Large intestine (tissue), 3 donors: ENCODE data around the gene KCTD15. TPM values are rescaled to one million over a fixed set of nuclear protein-coding genes. Genes with fewer than 3 reads are reported as not detected.

ENCODE experiments used
- DNase-seq, 2 donors: peaks; one replicate each; pipeline versions ENCODE4 v3.0.0 to v3.0.0-alpha.2; 2013
- H3K27ac ChIP-seq: one replicate; pipeline ENCODE4 v1.5.1; 2013; ENCODE audit warnings: low read length
- H3K27me3 ChIP-seq: 2 replicates; pipeline ENCODE4 v1.6.1; 2013; ENCODE audit warnings: low read length; ENCODE audit not compliant: control insufficient read depth, insufficient read depth
- H3K36me3 ChIP-seq: 2 replicates; pipeline ENCODE4 v1.6.1; 2013; ENCODE audit warnings: low read length; ENCODE audit not compliant: control insufficient read depth, insufficient read depth
- H3K4me1 ChIP-seq: one replicate; pipeline ENCODE4 v1.6.1; 2013; ENCODE audit warnings: low read length; ENCODE audit not compliant: control insufficient read depth, insufficient read depth
- H3K4me3 ChIP-seq: one replicate; pipeline ENCODE4 v1.5.1; 2013; ENCODE audit warnings: low read length
- H3K9me3 ChIP-seq: one replicate; pipeline ENCODE4 v1.6.1; 2013; ENCODE audit warnings: mild to moderate bottlenecking, low read depth, low read length, moderate library complexity; ENCODE audit not compliant: control insufficient read depth
- WGBS: methylation state at CpG from one replicate; pipeline ENCODE4 v1.1.5; 2013; ENCODE audit warnings: low lambda C conversion rate; ENCODE audit not compliant: insufficient coverage; 5-methylcytosine and 5-hydroxymethylcytosine counted together
- polyA plus RNA-seq: library from polyadenylated mRNA; unstranded; fragments of 120-200 nt; gene quantifications from one replicate; pipeline ENCODE4 v1.2.1, GENCODE V29; 2013

The KCTD15 gene
- polyA plus RNA-seq, 1 donor = 28.1 TPM

- Histone ChIP-seq H3K36me3 (no peaks in the 10 kb centered on the region), H3K27me3 (peaks cover 41% of the 10 kb centered on the region), H3K4me3 (no peak overlapping the region), H3K9me3 (no peaks in the 10 kb centered on the region), H3K4me1 (peaks cover 23% of the 10 kb centered on the region), H3K27ac (no peak overlapping the region)
- no peak for DNase-seq
- WGBS = no CpG with 5 or more reads among the region's 7 CpGs
These were observed 16.8 kb upstream of the KCTD15 start for GRCh38 chr19:33779849-33780248.

GRCh38 chr19:33780251-33780650 is 16.4 kb upstream of the KCTD15 start:
- Histone ChIP-seq H3K4me1 (peaks cover 19% of the 10 kb centered on the region), H3K9me3 (no peaks in the 10 kb centered on the region), H3K27ac (no peak overlapping the region), H3K27me3 (peaks cover 41% of the 10 kb centered on the region), H3K4me3 (no peak overlapping the region), H3K36me3 (no peaks in the 10 kb centered on the region)
- DNase-seq = no peak
- no CpG with 5 or more reads among the region's 6 CpGs for WGBS

- DNase-seq = no peak
- Histone ChIP-seq H3K27me3 (peaks cover 41% of the 10 kb centered on the region), H3K36me3 (no peaks in the 10 kb centered on the region), H3K4me1 (peaks cover 18% of the 10 kb centered on the region), H3K9me3 (no peaks in the 10 kb centered on the region), H3K27ac (no peak overlapping the region), H3K4me3 (no peak overlapping the region)
- 90% methylated on average over 2 of the region's 12 CpGs for WGBS
These were observed 15.9 kb upstream of the KCTD15 start for GRCh38 chr19:33780746-33781145.

- Histone ChIP-seq H3K27me3 (peaks cover 41% of the 10 kb centered on the region), H3K27ac (no peak overlapping the region), H3K36me3 (no peaks in the 10 kb centered on the region), H3K4me3 (no peak overlapping the region), H3K9me3 (no peaks in the 10 kb centered on the region), H3K4me1 (peaks cover 17% of the 10 kb centered on the region)
- no CpG with 5 or more reads among the region's 15 CpGs for whole genome bisulfite sequencing
- no peak for DNase-seq
These were observed 15.2 kb upstream of the KCTD15 start for GRCh38 chr19:33781415-33781935.

- no peak for DNase-seq
- no CpG with 5 or more reads among the region's 5 CpGs for WGBS
- H3K4me1 ChIP-seq = peaks cover 11% of the 10 kb centered on the region
- H3K9me3 ChIP-seq = no peaks in the 10 kb centered on the region
- H3K27me3 ChIP-seq = peaks cover 41% of the 10 kb centered on the region
- no peak overlapping the region for H3K4me3 ChIP-seq
- H3K27ac ChIP-seq = no peak overlapping the region
- no peaks in the 10 kb centered on the region for H3K36me3 ChIP-seq
These were observed 14.7 kb upstream of the KCTD15 start for GRCh38 chr19:33781996-33782395.

GRCh38 chr19:33784432-33784831 is 12.2 kb upstream of the KCTD15 start:
- H3K4me1 ChIP-seq = no peaks in the 10 kb centered on the region
- H3K36me3 ChIP-seq = no peaks in the 10 kb centered on the region
- H3K27ac ChIP-seq = no peak overlapping the region
- 100% methylated on average over 1 of the region's 5 CpGs for WGBS
- no peak for DNase-seq
- H3K27me3 ChIP-seq = peaks cover 32% of the 10 kb centered on the region
- no peaks in the 10 kb centered on the region for H3K9me3 ChIP-seq
- no peak overlapping the region for H3K4me3 ChIP-seq

- H3K27me3 ChIP-seq = peaks cover 18% of the 10 kb centered on the region
- H3K9me3 ChIP-seq = no peaks in the 10 kb centered on the region
- no peak for DNase-seq
- H3K4me3 ChIP-seq = no peak overlapping the region
- no peak overlapping the region for H3K27ac ChIP-seq
- WGBS = no CpG with 5 or more reads among the region's 6 CpGs
- no peaks in the 10 kb centered on the region for H3K36me3 ChIP-seq
- no peaks in the 10 kb centered on the region for H3K4me1 ChIP-seq
These were observed 10.9 kb upstream of the KCTD15 start for GRCh38 chr19:33785795-33786194.

GRCh38 chr19:33788676-33789075 is 8.0 kb upstream of the KCTD15 start:
- peaks cover 8% of the 10 kb centered on the region for H3K27me3 ChIP-seq

GRCh38 chr19:33789344-33789743 is 7.3 kb upstream of the KCTD15 start:
- WGBS = no CpG with 5 or more reads among the region's 5 CpGs
- Histone ChIP-seq H3K36me3 (no peaks in the 10 kb centered on the region), H3K4me1 (no peaks in the 10 kb centered on the region), H3K27ac (no peak overlapping the region), H3K27me3 (peaks cover 8% of the 10 kb centered on the region), H3K4me3 (no peak overlapping the region), H3K9me3 (no peaks in the 10 kb centered on the region)
- no peak for DNase-seq

More at GRCh38 chr19:33788676-33789075, 8.0 kb upstream of the KCTD15 start:
- Histone ChIP-seq H3K27ac (no peak overlapping the region), H3K4me1 (no peaks in the 10 kb centered on the region), H3K4me3 (no peak overlapping the region), H3K36me3 (no peaks in the 10 kb centered on the region), H3K9me3 (no peaks in the 10 kb centered on the region)
- 17% methylated on average over 1 of the region's 4 CpGs for WGBS
- no peak for DNase-seq

- H3K9me3 ChIP-seq = no peaks in the 10 kb centered on the region
- H3K36me3 ChIP-seq = peaks cover 6% of the 10 kb centered on the region
- peak overlapping the region; percentile 36 for H3K4me3 ChIP-seq
- peak overlapping the region; percentile 80 for H3K27ac ChIP-seq
- DNase-seq = no peak
- H3K4me1 ChIP-seq = peaks cover 11% of the 10 kb centered on the region
- no CpG with 5 or more reads among the region's 32 CpGs for WGBS
- no peaks in the 10 kb centered on the region for H3K27me3 ChIP-seq
These were observed 1.8 kb upstream of the KCTD15 start for GRCh38 chr19:33794683-33795369.
